ENCODE measurements around the gene IPO4.

Gene IPO4

GRCh38 chr14:24146978-24147760, 41.4 kb downstream of the IPO4 start, which contains the start of gene RNF31:
Gene RNF31 (plus strand): TSS chr14:24147498. CDS start chr14:24147699, 201 bp downstream.
- H4K5ac ChIP-seq (ENCODE audit: low read length) = no peak within 1 kb of the TSS
- no peak within 1 kb of the TSS for H4K8ac ChIP-seq (ENCODE audit: low read depth, low read length)
- peak; percentile 99 for DNase-seq
- no peak within 1 kb of the TSS for H3K4ac ChIP-seq (ENCODE audit: low read depth, low read length)
- H3K79me2 ChIP-seq (ENCODE audit: control insufficient read depth, insufficient read depth, low read length) = peaks cover 16% of the 10 kb centered on the region
- H3K18ac ChIP-seq (ENCODE audit: low read length) = peak within 1 kb of the TSS; percentile 43
- H3K36me3 ChIP-seq (ENCODE audit: control insufficient read depth, insufficient read depth, low read length) = peaks cover 12% of the 10 kb centered on the region
- H2BK5ac ChIP-seq (ENCODE audit: low read length) = peak within 1 kb of the TSS; percentile 80
- no peaks in the 10 kb centered on the region for H3K27me3 ChIP-seq (ENCODE audit: insufficient read depth, low read length, poor library complexity)
- H3K4me1 ChIP-seq (ENCODE audit: control insufficient read depth, low read depth, low read length) = peaks cover 8% of the 10 kb centered on the region
- H3K9ac ChIP-seq (ENCODE audit: low read length) = peak within 1 kb of the TSS; percentile 98
- H3K56ac ChIP-seq (ENCODE audit: low read length) = peak within 1 kb of the TSS; percentile 98
- H2AK5ac ChIP-seq (ENCODE audit: low read length) = peak within 1 kb of the TSS; percentile 38
- no peak within 1 kb of the TSS for H2BK15ac ChIP-seq (replicated peaks; ENCODE audit: low read depth)
- peaks cover 20% of the 10 kb centered on the region for H3K79me1 ChIP-seq (ENCODE audit: low read length)
- WGBS (ENCODE audit: extremely low coverage, insufficient coverage, low lambda C conversion rate) = no CpG with 5 or more reads among the region's 57 CpGs
- H3K27ac ChIP-seq (ENCODE audit: low read depth, low read length) = peak within 1 kb of the TSS; percentile 82
- peak within 1 kb of the TSS; percentile 98 for H3K4me2 ChIP-seq (ENCODE audit: low read length)
- peak within 1 kb of the TSS; percentile 96 for H3K4me3 ChIP-seq (ENCODE audit: low read length)
- H2BK120ac ChIP-seq (ENCODE audit: low read depth, low read length) = no peak within 1 kb of the TSS
- peak within 1 kb of the TSS; percentile 66 for H3K23ac ChIP-seq (ENCODE audit: low read length)

- Histone ChIP-seq H2BK120ac (ENCODE audit: low read depth, low read length) (no peak within 1 kb of the TSS), H3K4ac (ENCODE audit: low read depth, low read length) (no peak within 1 kb of the TSS), H3K4me2 (ENCODE audit: low read length) (peak within 1 kb of the TSS; percentile 98), H3K79me1 (ENCODE audit: low read length) (peaks cover 20% of the 10 kb centered on the region), H3K18ac (ENCODE audit: low read length) (peak within 1 kb of the TSS; percentile 43), H2AK5ac (ENCODE audit: low read length) (no peak within 1 kb of the TSS), H3K9ac (ENCODE audit: low read length) (peak within 1 kb of the TSS; percentile 98), H3K4me1 (ENCODE audit: control insufficient read depth, low read depth, low read length) (peaks cover 8% of the 10 kb centered on the region), H3K27me3 (ENCODE audit: insufficient read depth, low read length, poor library complexity) (no peaks in the 10 kb centered on the region), H2BK15ac (replicated peaks; ENCODE audit: low read depth) (no peak within 1 kb of the TSS), H4K8ac (ENCODE audit: low read depth, low read length) (no peak within 1 kb of the TSS), H3K36me3 (ENCODE audit: control insufficient read depth, insufficient read depth, low read length) (peaks cover 8% of the 10 kb centered on the region), H3K79me2 (ENCODE audit: control insufficient read depth, insufficient read depth, low read length) (peaks cover 16% of the 10 kb centered on the region), H3K27ac (ENCODE audit: low read depth, low read length) (peak within 1 kb of the TSS; percentile 82), H3K4me3 (ENCODE audit: low read length) (peak within 1 kb of the TSS; percentile 96), H3K56ac (ENCODE audit: low read length) (peak within 1 kb of the TSS; percentile 98), H3K23ac (ENCODE audit: low read length) (no peak within 1 kb of the TSS), H2BK5ac (ENCODE audit: low read length) (peak within 1 kb of the TSS; percentile 80), H4K5ac (ENCODE audit: low read length) (no peak within 1 kb of the TSS)
- DNase-seq = peak; percentile 99
- no CpG with 5 or more reads among the region's 25 CpGs for WGBS (ENCODE audit: extremely low coverage, insufficient coverage, low lambda C conversion rate)
These were observed 42.1 kb downstream of the IPO4 start, which contains the start of gene PSME2 for GRCh38 chr14:24146453-24146977. Gene PSME2 (minus strand): TSS chr14:24146610. CDS start chr14:24146581, 29 bp downstream.

- Histone ChIP-seq H3K4me3 (ENCODE audit: low read length) (peak overlapping the region; percentile 64), H3K27ac (ENCODE audit: low read depth, low read length) (no peak overlapping the region), H2BK5ac (ENCODE audit: low read length) (peak overlapping the region; percentile 47), H3K9ac (ENCODE audit: low read length) (peak overlapping the region; percentile 92), H2BK15ac (replicated peaks; ENCODE audit: low read depth) (no peak overlapping the region), H3K79me2 (ENCODE audit: control insufficient read depth, insufficient read depth, low read length) (peaks cover 16% of the 10 kb centered on the region), H3K23ac (ENCODE audit: low read length) (no peak overlapping the region), H3K4me1 (ENCODE audit: control insufficient read depth, low read depth, low read length) (peaks cover 8% of the 10 kb centered on the region), H3K79me1 (ENCODE audit: low read length) (peaks cover 22% of the 10 kb centered on the region), H3K56ac (ENCODE audit: low read length) (peak overlapping the region; percentile 96), H4K8ac (ENCODE audit: low read depth, low read length) (no peak overlapping the region), H3K4ac (ENCODE audit: low read depth, low read length) (no peak overlapping the region), H2BK120ac (ENCODE audit: low read depth, low read length) (no peak overlapping the region), H3K27me3 (ENCODE audit: insufficient read depth, low read length, poor library complexity) (no peaks in the 10 kb centered on the region), H3K18ac (ENCODE audit: low read length) (no peak overlapping the region), H3K36me3 (ENCODE audit: control insufficient read depth, insufficient read depth, low read length) (peaks cover 3% of the 10 kb centered on the region), H4K5ac (ENCODE audit: low read length) (no peak overlapping the region), H2AK5ac (ENCODE audit: low read length) (no peak overlapping the region), H3K4me2 (ENCODE audit: low read length) (peak overlapping the region; percentile 98)
- no CpG with 5 or more reads among the region's 9 CpGs for WGBS (ENCODE audit: extremely low coverage, insufficient coverage, low lambda C conversion rate)
- DNase-seq = no peak
These were observed 42.7 kb downstream of the IPO4 start for GRCh38 chr14:24145690-24146452.

GRCh38 chr14:24145219-24145618, 43.4 kb downstream of the IPO4 start:
- Histone ChIP-seq H3K27ac (ENCODE audit: low read depth, low read length) (no peak overlapping the region), H3K79me2 (ENCODE audit: control insufficient read depth, insufficient read depth, low read length) (peaks cover 19% of the 10 kb centered on the region), H2AK5ac (ENCODE audit: low read length) (no peak overlapping the region), H3K23ac (ENCODE audit: low read length) (no peak overlapping the region), H3K27me3 (ENCODE audit: insufficient read depth, low read length, poor library complexity) (no peaks in the 10 kb centered on the region), H3K4me2 (ENCODE audit: low read length) (no peak overlapping the region), H4K5ac (ENCODE audit: low read length) (no peak overlapping the region), H2BK15ac (replicated peaks; ENCODE audit: low read depth) (no peak overlapping the region), H3K56ac (ENCODE audit: low read length) (peak overlapping the region; percentile 40), H3K36me3 (ENCODE audit: control insufficient read depth, insufficient read depth, low read length) (peaks cover 1% of the 10 kb centered on the region), H2BK5ac (ENCODE audit: low read length) (no peak overlapping the region), H3K18ac (ENCODE audit: low read length) (no peak overlapping the region), H2BK120ac (ENCODE audit: low read depth, low read length) (no peak overlapping the region), H3K9ac (ENCODE audit: low read length) (peak overlapping the region; percentile 92), H3K4ac (ENCODE audit: low read depth, low read length) (no peak overlapping the region), H4K8ac (ENCODE audit: low read depth, low read length) (no peak overlapping the region), H3K4me3 (ENCODE audit: low read length) (no peak overlapping the region), H3K79me1 (ENCODE audit: low read length) (peaks cover 22% of the 10 kb centered on the region), H3K4me1 (ENCODE audit: control insufficient read depth, low read depth, low read length) (peaks cover 8% of the 10 kb centered on the region)
- no CpG with 5 or more reads among the region's 2 CpGs for WGBS (ENCODE audit: extremely low coverage, insufficient coverage, low lambda C conversion rate)
- DNase-seq = no peak

- H2BK5ac ChIP-seq (ENCODE audit: low read length) = no peak overlapping the region
- H3K27me3 ChIP-seq (ENCODE audit: insufficient read depth, low read length, poor library complexity) = no peaks in the 10 kb centered on the region
- no peak overlapping the region for H4K8ac ChIP-seq (ENCODE audit: low read depth, low read length)
- H3K4ac ChIP-seq (ENCODE audit: low read depth, low read length) = no peak overlapping the region
- H3K79me2 ChIP-seq (ENCODE audit: control insufficient read depth, insufficient read depth, low read length) = peaks cover 23% of the 10 kb centered on the region
- H2BK15ac ChIP-seq (replicated peaks; ENCODE audit: low read depth) = no peak overlapping the region
- no peak for DNase-seq
- no peak overlapping the region for H3K4me3 ChIP-seq (ENCODE audit: low read length)
- no peak overlapping the region for H2BK120ac ChIP-seq (ENCODE audit: low read depth, low read length)
- H3K36me3 ChIP-seq (ENCODE audit: control insufficient read depth, insufficient read depth, low read length) = peaks cover 3% of the 10 kb centered on the region
- H3K27ac ChIP-seq (ENCODE audit: low read depth, low read length) = no peak overlapping the region
- no CpG with 5 or more reads among the region's 1 CpG for WGBS (ENCODE audit: extremely low coverage, insufficient coverage, low lambda C conversion rate)
- H3K4me1 ChIP-seq (ENCODE audit: control insufficient read depth, low read depth, low read length) = peaks cover 10% of the 10 kb centered on the region
- H3K9ac ChIP-seq (ENCODE audit: low read length) = no peak overlapping the region
- H3K23ac ChIP-seq (ENCODE audit: low read length) = no peak overlapping the region
- peaks cover 21% of the 10 kb centered on the region for H3K79me1 ChIP-seq (ENCODE audit: low read length)
- H4K5ac ChIP-seq (ENCODE audit: low read length) = no peak overlapping the region
- no peak overlapping the region for H3K18ac ChIP-seq (ENCODE audit: low read length)
- no peak overlapping the region for H3K4me2 ChIP-seq (ENCODE audit: low read length)
- H3K56ac ChIP-seq (ENCODE audit: low read length) = no peak overlapping the region
- no peak overlapping the region for H2AK5ac ChIP-seq (ENCODE audit: low read length)
These were observed 44.2 kb downstream of the IPO4 start for GRCh38 chr14:24144451-24144850.
